NCI-H2107 (cell line): ENCODE results near the gene DCAF11.
"Not testable (repeated sequence)": the region's sequence is repeated elsewhere in the genome, so short reads cannot be mapped to it uniquely, and the experiment has no call there.

ENCODE experiments used
- DNase-seq: peaks from one replicate; lab custom pipeline; 2025; lab: John Stamatoyannopoulos, UW

The DCAF11 gene

GRCh38 chr14:24096545-24097181 lies 17.9 kb upstream of the DCAF11 start:
- DNase-seq = no peak

DNA sequence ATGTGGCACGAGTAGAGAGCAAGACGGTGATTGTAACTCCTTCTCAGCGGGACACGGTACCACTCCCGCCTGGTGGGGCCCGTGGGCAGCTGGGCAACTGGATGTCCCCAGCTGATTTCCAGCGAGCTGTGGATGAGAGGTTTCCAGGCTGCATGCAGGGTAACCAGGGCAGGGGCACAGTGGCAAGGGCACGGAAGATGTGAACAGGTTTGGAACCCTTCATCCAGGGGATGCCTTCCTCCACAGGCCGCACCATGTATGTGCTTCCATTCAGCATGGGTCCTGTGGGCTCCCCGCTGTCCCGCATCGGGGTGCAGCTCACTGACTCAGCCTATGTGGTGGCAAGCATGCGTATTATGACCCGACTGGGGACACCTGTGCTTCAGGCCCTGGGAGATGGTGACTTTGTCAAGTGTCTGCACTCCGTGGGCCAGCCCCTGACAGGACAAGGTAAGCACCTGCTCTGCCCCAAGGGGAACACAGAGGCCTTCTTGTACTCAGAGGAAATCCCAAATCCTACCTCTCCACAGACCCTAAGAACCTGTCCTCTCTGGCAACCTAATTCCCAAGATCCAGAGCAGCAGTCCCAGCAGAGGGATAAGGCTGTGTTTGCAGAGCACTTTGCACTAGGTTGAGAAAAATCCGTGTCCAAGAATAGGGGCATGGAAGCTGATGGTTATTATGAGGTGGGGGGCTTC lies 16.2 kb upstream of the DCAF11 start:
- no peak for DNase-seq

DNA sequence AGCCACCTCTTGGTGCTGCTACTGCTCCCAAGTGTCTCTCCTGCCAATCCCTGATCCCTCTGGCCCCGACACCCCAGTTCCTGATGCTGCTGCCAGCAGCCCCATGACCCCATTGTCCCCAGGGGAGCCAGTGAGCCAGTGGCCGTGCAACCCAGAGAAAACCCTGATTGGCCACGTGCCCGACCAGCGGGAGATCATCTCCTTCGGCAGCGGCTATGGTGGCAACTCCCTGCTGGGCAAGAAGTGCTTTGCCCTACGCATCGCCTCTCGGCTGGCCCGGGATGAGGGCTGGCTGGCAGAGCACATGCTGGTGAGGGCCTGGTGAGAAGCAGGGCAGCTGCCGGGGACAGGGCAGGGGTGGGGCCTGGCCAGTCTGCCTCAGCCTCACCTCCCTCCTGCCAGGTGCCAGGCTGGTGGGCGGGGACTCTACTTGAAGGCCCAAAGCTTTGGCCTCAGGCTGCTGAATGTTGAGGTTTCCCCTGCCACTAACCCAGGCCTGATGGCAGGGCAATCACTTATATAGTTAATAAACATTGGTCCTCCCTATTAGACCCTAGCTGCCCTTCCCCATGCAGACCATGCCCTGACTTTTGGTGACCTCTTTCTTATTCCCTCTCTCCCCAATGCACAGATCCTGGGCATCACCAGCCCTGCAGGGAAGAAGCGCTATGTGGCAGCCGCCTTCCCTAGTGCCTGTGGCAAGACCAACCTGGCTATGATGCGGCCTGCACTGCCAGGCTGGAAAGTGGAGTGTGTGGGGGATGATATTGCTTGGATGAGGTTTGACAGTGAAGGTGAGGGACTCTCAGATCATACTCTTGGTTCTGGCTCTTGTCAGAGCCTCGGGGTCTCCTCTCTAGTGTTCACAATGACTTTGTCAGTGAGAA lies 15.4 kb upstream of the DCAF11 start:
- peak; percentile 52 for DNase-seq

DNA sequence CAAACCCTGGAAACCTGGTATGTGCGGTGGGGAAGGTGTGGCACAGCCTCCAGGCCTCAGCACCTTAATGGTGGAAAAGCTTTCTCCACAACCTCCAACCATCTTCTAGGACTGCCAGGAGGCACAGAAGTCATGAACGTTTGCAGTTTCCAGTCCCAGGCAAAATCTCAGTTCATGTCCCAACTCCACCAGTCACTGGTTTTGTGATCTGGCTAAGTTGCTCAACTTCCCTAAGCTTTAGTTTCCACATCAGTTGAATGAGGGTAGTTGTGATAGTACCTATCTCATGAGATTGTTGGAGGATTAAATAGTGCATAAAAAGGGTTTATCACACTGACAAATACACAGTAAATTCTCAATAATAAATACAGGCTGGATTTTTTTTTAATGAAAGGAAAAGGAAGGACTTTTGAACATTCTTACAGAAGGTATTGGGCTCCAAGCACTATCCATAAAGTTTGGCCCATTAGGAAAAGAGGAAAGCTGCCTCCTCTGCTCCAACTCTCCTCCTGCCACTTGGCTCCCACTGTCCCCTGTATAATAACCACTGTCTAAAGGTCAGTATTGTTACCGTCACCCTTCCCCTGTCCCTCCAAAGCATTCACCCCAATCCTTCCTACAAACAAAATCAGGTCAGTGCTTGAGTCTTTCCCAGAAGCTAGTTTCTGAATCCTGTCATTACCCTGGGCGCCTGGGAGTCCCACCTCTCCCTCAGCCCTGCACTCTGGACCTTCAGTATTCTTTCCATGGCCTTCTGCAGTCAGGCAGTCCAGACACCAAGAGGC lies 14.2 kb upstream of the DCAF11 start:
- no peak for DNase-seq

- no peak for DNase-seq
Observed at GRCh38 chr14:24100982-24101494, 13.5 kb upstream of the DCAF11 start.

- no peak for DNase-seq
Observed at GRCh38 chr14:24102357-24103048, 12.1 kb upstream of the DCAF11 start.

GRCh38 chr14:24103451-24103850 lies 11.1 kb upstream of the DCAF11 start:
- DNase-seq = no peak

- DNase-seq = not testable (repeated sequence)
Observed at GRCh38 chr14:24105609-24106239, 8.9 kb upstream of the DCAF11 start.

DNA sequence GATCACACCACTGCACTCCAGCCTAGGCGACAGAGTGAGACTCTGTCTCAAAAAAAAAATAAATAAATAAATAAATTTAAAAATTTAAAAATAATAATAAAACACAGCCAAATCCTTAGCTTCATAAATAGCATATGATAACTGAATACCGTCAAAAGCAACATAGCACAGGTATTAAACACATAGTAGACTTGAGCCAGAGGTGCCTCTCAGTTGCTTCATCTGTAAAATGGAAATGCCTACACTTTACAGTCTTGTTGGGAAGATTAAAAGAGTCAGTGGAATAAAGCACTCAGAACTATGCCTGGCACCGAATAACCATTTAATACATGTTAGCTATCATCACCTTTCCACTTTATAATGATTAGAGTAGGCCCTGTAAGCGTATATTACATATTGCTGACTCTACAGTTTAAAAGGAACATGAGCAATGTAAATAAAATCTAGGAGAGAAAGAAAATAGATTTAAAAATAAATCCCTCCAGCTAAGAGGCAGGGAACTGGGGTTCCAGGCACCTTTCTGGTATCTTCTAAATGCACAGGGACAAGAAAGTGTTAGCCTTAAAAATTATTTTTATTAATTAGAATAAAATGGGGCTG lies 7.8 kb upstream of the DCAF11 start:
- no peak for DNase-seq

- DNase-seq = no peak
Observed at GRCh38 chr14:24108336-24108874, 6.2 kb upstream of the DCAF11 start.

GRCh38 chr14:24110060-24110459 lies 4.5 kb upstream of the DCAF11 start:
- DNase-seq = no peak

- DNase-seq = no peak
Observed at GRCh38 chr14:24110523-24110922, 4.1 kb upstream of the DCAF11 start.

DNA sequence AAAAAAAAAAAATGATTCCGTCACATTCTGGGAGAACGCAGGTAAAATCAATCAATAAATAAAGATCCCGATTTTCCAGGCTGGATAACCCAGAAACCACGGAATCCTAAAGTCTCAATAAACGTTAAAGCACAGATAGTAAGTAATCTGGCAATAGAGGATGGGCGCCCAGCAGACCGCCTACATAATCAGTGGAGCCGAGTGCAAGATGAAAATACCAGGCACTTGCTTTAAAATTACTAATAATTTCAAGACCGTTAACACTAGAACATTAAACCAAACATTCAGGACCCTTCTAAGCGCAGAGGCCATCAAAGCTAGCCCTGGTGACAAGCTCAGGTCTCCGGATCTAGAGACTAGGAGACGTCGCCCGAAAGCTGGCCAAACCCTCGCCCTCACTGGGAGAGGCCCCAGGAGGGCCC lies 1.2 kb upstream of the DCAF11 start:
- DNase-seq = no peak

- DNase-seq = peak; percentile 72
Observed at GRCh38 chr14:24113801-24114531, 611 bp upstream of the DCAF11 start.

- DNase-seq = no peak
Observed at GRCh38 chr14:24115422-24116127, 998 bp downstream of the DCAF11 start.

- no peak for DNase-seq
Observed at GRCh38 chr14:24116128-24116814, 1.7 kb downstream of the DCAF11 start.

DNA sequence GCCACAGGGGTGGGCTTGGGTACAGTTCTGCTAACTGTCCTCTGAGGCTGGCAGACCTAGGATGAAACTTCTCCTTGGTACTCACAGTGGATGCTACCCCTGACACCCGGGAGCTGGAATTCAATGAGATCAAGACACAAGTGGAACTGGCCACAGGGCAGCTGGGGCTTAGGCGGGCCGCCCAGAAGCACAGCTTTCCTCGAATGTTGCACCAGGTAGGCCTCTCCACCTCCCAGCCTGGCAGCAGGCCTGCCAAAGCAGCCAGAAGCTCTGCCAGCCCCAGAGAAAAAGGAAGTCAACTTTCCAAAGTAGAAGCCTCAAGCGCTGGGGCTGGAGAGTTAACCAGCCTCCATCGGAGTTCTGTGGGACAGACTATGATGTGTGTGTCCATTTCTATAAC lies 2.6 kb downstream of the DCAF11 start:
- no peak for DNase-seq

- no peak for DNase-seq
Observed at GRCh38 chr14:24119691-24120090, 5.1 kb downstream of the DCAF11 start.
